CD4-positive, alpha-beta T cell treated with Interleukin-15 for 4 hours (primary cell): ENCODE measurements around the gene C22orf23.

Experiments
- DNase-seq: peaks from one replicate; pipeline ENCODE4 v3.0.0-alpha.2; 2020; ENCODE audit warnings: low spot score

C22orf23 gene

DNA sequence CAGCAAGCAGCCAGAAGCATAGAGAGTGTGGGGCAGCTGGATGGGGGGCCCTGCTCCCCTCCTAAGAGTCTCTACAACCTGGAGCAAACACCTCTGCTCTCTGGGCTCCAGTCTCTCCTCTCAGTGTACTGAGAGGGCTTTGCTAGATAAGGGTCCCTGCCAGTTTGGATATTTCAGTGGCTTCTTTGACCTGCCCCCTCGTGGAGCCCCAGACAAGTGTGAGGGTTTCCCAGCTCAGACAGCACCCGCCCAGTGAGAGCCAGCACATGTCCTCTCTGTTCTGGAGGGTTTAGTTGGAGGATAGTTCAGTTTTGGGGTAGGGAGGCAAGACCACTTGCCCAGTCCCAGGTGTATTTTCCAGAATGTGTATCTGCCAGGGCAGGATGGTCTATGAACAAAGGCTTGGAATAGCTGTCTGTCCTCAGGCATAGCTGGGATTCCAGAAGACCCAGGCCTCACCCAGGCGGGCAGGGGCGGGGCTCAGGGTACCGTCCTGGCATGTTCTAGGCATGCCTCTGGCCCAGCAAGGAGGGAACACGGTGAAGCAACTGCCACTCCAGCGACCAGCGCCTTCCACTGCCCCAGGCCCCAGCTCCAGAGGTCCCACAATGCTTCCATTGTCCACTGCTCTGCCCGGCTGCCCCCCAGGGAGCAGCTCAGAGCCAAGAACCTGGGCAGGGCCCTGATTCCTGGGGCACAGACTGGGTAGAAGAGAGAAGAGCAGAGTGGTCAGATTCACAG, 54.8 kb downstream of the C22orf23 start:
- no peak for DNase-seq

GRCh38 chr22:37897807-37898206, 55.6 kb downstream of the C22orf23 start:
- no peak for DNase-seq

- DNase-seq, result no peak
These were observed 56.5 kb downstream of the C22orf23 start for GRCh38 chr22:37896939-37897338.

DNA sequence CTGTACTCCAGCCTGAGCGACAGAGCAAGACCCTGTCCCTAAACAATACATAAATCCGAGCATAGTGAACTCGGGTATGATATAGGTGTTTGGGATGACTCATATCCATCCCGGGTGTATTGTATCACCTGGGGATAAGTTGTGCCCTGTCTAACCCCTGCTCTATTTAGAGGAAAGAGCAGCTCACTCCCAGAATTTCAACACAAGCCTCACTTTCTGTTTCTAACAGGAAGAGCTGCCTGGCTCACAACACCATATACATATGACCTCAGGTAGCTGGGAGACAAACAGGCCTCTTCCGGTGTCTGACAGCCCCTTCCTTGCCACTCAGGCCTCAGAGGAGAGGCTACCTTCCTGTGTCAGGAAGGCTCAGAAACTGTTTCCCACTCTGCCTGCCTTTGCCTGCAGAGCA, 57.2 kb downstream of the C22orf23 start:
- DNase-seq, result peak; percentile 59

GRCh38 chr22:37894939-37895670, 58.3 kb downstream of the C22orf23 start:
- DNase-seq, result no peak

- no peak for DNase-seq
These were observed 59.8 kb downstream of the C22orf23 start for GRCh38 chr22:37893583-37893983.
